GM12865 (cell line): ENCODE data around the gene WFDC11.

Experiments
- DNase-seq: peaks from one replicate; pipeline ENCODE4 v3.0.0; 2010; ENCODE audit warnings: low read depth
- H3K4me3 ChIP-seq: 2 replicates; pipeline ENCODE4 v1.5.1; 2011; ENCODE audit warnings: mild to moderate bottlenecking, low read depth, low read length, control low read depth
- TF ChIP-seq, protein P1 (sequence below): IDR thresholded peaks from 2 replicates; pipeline ENCODE4 v1.5.1; 2011; ENCODE audit warnings: low read length, control low read depth, low read depth, inconsistent platforms; ENCODE audit not compliant: insufficient read depth; ENCODE audit errors: missing control alignments

The WFDC11 gene

DNA sequence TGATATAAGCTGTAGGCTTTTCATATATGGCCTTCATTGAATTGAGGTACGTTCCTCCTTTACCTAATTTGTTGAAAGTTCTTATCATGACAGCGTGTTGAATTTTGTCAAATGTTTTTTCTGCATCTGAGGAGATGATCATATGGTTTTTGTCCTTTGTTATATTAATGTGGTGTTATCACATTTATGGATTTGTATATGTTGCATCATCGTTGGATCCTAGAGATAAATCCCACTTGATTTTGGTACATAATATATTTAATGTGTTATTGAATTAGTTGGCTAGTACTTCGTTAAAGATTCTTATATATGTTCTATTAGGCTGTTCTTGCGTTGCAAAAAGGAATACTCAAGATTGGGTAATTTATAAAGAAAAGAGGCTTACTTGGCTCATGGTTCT lies 30.4 kb downstream of the WFDC11 start:
- no peak overlapping the region for H3K4me3 ChIP-seq
- TF ChIP-seq, protein P1, sequence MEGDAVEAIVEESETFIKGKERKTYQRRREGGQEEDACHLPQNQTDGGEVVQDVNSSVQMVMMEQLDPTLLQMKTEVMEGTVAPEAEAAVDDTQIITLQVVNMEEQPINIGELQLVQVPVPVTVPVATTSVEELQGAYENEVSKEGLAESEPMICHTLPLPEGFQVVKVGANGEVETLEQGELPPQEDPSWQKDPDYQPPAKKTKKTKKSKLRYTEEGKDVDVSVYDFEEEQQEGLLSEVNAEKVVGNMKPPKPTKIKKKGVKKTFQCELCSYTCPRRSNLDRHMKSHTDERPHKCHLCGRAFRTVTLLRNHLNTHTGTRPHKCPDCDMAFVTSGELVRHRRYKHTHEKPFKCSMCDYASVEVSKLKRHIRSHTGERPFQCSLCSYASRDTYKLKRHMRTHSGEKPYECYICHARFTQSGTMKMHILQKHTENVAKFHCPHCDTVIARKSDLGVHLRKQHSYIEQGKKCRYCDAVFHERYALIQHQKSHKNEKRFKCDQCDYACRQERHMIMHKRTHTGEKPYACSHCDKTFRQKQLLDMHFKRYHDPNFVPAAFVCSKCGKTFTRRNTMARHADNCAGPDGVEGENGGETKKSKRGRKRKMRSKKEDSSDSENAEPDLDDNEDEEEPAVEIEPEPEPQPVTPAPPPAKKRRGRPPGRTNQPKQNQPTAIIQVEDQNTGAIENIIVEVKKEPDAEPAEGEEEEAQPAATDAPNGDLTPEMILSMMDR: no peak
- DNase-seq: no peak

DNA sequence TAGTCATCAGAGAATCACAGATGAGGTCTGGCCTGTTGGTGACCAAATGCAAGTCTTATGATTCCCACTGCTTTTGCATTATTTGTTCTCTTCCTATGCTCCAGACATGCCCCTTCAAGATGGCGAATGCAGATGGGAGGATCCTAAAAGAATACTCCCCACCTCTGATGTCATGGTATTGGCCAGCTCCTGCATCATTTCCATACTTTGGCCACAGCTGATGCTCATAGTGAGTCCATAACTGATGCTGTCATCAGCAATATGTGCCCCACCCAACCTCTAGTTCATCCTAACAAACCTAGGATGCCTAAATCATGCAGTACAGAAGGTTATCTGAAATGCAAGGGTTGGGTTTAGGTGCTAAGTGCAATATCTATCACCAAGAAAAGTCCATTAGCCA lies 33.5 kb downstream of the WFDC11 start:
- no peak overlapping the region for H3K4me3 ChIP-seq
- TF ChIP-seq, protein P1: no peak
- no peak for DNase-seq

DNA sequence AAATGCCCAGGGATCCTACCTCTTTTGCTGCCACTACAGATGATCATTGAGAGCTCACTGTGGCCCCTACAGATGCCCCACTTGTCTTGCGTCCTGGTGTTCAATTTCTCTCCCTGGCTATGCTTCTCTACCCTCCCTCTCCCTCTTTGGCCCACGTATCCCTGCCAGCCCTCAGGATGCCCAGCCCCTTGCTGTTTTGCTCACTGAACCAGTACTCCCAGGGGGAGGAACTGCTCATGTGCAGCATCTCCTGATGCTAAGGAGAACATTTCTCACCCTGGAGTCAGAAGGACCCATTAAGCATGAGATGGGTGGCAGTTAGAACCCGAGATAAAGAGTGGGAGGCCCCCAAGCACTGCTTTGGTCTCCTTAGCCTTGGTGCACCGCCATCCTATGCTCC lies 38.9 kb downstream of the WFDC11 start, which contains the start of gene WFDC9:
WFDC9 (minus strand) TSS at position 101 of the 400 bp plus-strand sequence. CDS start 21,103 bp downstream, outside the sequence.
- no peak within 1 kb of the TSS for H3K4me3 ChIP-seq
- TF ChIP-seq, protein P1: no peak
- DNase-seq: no peak

DNA sequence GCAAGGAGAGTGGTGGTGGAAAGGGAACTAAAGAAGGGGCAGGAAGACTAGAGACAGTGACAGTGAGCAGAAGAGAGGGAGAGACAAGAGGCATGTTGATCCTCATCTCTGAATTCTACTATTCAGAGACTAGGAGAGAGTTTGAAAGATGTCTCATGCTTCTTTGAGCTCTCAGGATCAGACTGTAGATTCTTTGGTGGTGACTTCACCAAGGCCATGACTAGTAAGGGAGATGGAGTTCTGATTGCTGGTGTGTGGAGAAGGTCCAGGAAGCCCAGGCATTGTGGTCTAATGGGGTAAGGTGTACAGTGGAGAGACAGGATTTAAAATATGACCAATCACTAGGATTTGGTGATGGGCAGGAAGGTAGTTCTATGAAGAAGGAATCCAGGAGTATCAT lies 39.7 kb downstream of the WFDC11 start:
- TF ChIP-seq, protein P1: no peak
- H3K4me3 ChIP-seq: no peak overlapping the region
- no peak for DNase-seq

DNA sequence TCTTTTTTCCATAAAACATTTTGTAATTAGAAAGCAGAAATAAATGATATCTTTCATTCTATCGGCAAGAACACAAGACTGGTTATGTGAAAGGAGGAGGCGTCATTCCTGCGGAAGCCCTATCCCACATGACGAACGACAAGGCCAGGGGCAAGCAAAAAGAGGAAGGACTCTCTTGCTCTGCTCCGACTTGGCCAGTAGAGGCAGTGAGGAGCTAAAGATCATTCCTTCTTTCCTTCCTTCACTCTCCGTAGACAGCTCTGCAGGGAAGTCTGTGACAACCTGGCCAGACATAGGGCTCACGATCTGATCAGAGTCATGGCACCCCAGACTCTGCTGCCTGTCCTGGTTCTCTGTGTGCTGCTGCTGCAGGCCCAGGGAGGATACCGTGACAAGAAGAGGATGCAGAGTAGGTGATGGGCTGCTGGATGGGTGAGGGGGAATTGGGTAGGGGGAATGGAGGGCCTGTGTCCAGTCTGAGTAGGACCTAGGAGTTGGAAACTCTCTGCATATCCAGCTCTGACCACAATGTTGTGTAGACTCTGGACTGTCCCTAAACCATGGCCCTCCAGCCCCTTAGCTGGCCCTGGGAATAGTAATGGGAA lies 40.4 kb downstream of the WFDC11 start, which contains the start of gene WFDC10A:
WFDC10A (plus strand) TSS at position 244 of the 605 bp plus-strand sequence; CDS start at position 319, 75 bp downstream.
- H3K4me3 ChIP-seq: no peak within 1 kb of the TSS
- peak; percentile 50 for DNase-seq
- TF ChIP-seq, protein P1: peak; percentile 81

DNA sequence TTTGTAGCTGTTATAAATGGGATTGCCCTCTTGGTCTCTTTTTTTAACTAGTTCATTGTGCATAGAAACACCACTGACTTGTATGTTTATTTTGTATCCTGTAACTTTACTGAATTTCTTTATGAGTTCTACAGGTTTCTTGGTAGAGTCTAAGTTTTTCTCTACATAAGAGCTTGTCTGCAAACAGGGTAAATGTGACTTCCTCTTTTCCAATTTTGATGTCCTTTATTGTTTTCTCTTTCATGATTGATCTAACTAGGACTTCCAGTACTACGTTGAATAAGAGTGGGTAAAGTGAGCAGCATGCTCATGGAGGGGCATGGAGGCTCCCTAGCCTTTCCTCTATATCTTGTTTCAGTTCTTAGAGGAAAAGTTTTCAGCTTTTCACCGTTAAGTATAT lies 43.5 kb downstream of the WFDC11 start:
- no peak for DNase-seq
- TF ChIP-seq, protein P1: no peak
- H3K4me3 ChIP-seq: no peak overlapping the region

DNA sequence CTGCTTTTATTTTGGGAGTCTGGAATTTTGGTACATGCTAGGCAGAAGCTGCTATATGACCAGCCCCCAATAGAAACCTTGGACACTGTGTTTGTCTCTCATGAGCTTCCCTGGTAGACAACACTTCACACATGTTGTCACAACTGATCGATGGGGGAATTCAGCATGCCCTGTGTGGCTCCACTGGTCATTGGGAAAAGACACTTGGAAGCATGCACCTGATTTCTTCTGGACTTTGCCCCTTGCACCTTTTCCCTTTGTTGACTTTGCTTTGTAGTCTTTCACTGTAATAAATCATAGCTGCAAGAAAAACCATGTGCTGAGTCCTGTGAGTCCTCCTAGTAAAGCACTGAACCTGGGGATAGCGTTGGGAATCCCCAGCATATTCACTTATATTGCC lies 48.4 kb downstream of the WFDC11 start:
- no peak for DNase-seq
- TF ChIP-seq, protein P1: no peak
- no peak overlapping the region for H3K4me3 ChIP-seq
